ENCODE data around the gene ERBB4. TPM values are rescaled to one million over a fixed set of nuclear protein-coding genes. Genes with fewer than 3 reads are reported as not detected.

ERBB4 gene
- total RNA-seq, 1 experiment from 2014 or later = 40.6 TPM

DNA sequence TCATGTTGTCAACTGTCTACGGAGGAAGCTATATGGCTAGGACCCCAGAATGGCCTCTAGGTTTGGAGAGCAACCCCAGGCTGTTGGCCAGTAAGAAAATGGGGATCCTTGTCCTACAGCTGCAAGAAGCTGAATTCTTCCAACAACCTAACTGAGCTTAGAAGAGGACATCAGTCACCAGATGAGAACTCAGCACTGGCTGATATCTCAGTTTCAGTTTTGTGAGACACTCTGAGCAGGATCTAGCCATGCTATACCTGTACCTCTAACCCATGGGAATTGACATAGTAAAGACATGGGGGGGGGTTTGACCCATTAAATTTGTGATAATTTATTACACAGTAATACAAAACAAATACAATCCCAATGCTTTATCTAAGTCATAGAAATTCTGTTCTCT is 312.5 kb downstream of the ERBB4 start:
- H3K27me3 ChIP-seq (replicated peaks; ENCODE audit: insufficient read depth, low read depth, low read length, poor library complexity) = no peaks in the 10 kb centered on the region
- no peak for DNase-seq (ENCODE audit: low spot score)
- intact Hi-C loops (cut with micrococcal nuclease; ENCODE audit: unreplicated experiment) = loop anchor here (5.0 kb wide), 1 partner anchor 311 kb away; the partner anchor contains the start of gene ERBB4
- POLR2A ChIA-PET (ENCODE audit: low non-redundant PET) = interaction anchor here (0.6 kb wide), 1 partner anchor 363 kb away, joined by 10 read pairs; no protein-coding TSS in a partner anchor
- CTCF ChIA-PET = no interaction called here
- H3K4me3 ChIP-seq (ENCODE audit: low read depth, low read length, poor library complexity, severe bottlenecking) = no peak overlapping the region
- no TSS peak for BruUV-seq (replicated peaks)
- H3K9me3 ChIP-seq (ENCODE audit: low read depth, low read length, poor library complexity, severe bottlenecking) = no peaks in the 10 kb centered on the region
- peaks cover 55% of the 10 kb centered on the region for H3K4me1 ChIP-seq (ENCODE audit: insufficient read depth, low read length, poor library complexity, severe bottlenecking)
- H3K27ac ChIP-seq (ENCODE audit: low read depth, low read length, poor library complexity, severe bottlenecking) = peak overlapping the region; percentile 21
- TF ChIP-seq EZH2 (IDR thresholded peaks at IDR 0.05; ENCODE audit: borderline replicate concordance, low read depth, low read length, poor library complexity, severe bottlenecking) (no peak), CTCF (conservative IDR thresholded peaks at IDR 0.05; ENCODE audit: low read depth, low read length) (no peak)
- no peaks in the 10 kb centered on the region for H3K36me3 ChIP-seq (ENCODE audit: insufficient read depth, low read length, poor library complexity, severe bottlenecking)

DNA sequence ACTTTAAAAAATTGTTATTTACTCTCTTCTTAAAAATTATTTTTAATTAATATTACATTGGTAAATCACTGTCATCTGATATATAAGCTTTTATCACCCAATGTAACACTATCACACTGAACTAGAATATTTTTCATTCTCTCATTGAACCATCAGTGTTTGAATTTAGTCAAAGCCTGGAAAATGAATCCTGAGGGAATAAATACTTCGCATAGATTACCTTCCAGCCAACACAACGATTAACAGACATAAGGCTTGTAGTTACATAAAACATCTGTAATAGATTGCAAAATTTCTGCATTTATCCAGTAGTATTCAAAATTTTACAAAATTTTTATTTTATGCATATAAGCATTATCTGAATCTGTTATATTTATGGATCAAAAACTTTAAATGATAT is 314.9 kb downstream of the ERBB4 start:
- intact Hi-C loops (cut with micrococcal nuclease; ENCODE audit: unreplicated experiment) = no loop called here
- TF ChIP-seq EZH2 (IDR thresholded peaks at IDR 0.05; ENCODE audit: borderline replicate concordance, low read depth, low read length, poor library complexity, severe bottlenecking) = no peak
- no peak for TF ChIP-seq CTCF (conservative IDR thresholded peaks at IDR 0.05; ENCODE audit: low read depth, low read length)
- Histone ChIP-seq H3K27ac (ENCODE audit: low read depth, low read length, poor library complexity, severe bottlenecking) (no peak overlapping the region), H3K9me3 (ENCODE audit: low read depth, low read length, poor library complexity, severe bottlenecking) (no peaks in the 10 kb centered on the region), H3K4me1 (ENCODE audit: insufficient read depth, low read length, poor library complexity, severe bottlenecking) (peaks cover 42% of the 10 kb centered on the region), H3K36me3 (ENCODE audit: insufficient read depth, low read length, poor library complexity, severe bottlenecking) (no peaks in the 10 kb centered on the region), H3K4me3 (ENCODE audit: low read depth, low read length, poor library complexity, severe bottlenecking) (no peak overlapping the region), H3K27me3 (replicated peaks; ENCODE audit: insufficient read depth, low read depth, low read length, poor library complexity) (no peaks in the 10 kb centered on the region)
- CTCF ChIA-PET = no interaction called here
- POLR2A ChIA-PET (ENCODE audit: low non-redundant PET) = no interaction called here
- DNase-seq (ENCODE audit: low spot score) = no peak
- BruUV-seq (replicated peaks) = no TSS peak

GRCh38 chr2:212213191-212213590 is 325.4 kb downstream of the ERBB4 start:
- intact Hi-C loops (cut with micrococcal nuclease; ENCODE audit: unreplicated experiment) = no loop called here
- Histone ChIP-seq H3K36me3 (ENCODE audit: insufficient read depth, low read length, poor library complexity, severe bottlenecking) (no peaks in the 10 kb centered on the region), H3K27me3 (replicated peaks; ENCODE audit: insufficient read depth, low read depth, low read length, poor library complexity) (no peaks in the 10 kb centered on the region), H3K27ac (ENCODE audit: low read depth, low read length, poor library complexity, severe bottlenecking) (no peak overlapping the region), H3K4me1 (ENCODE audit: insufficient read depth, low read length, poor library complexity, severe bottlenecking) (peaks cover 11% of the 10 kb centered on the region), H3K4me3 (ENCODE audit: low read depth, low read length, poor library complexity, severe bottlenecking) (no peak overlapping the region), H3K9me3 (ENCODE audit: low read depth, low read length, poor library complexity, severe bottlenecking) (no peaks in the 10 kb centered on the region)
- ChIA-PET POLR2A (ENCODE audit: low non-redundant PET) (no interaction called here), CTCF (no interaction called here)
- no TSS peak for BruUV-seq (replicated peaks)
- DNase-seq (ENCODE audit: low spot score) = no peak
- TF ChIP-seq CTCF (conservative IDR thresholded peaks at IDR 0.05; ENCODE audit: low read depth, low read length) = no peak
- TF ChIP-seq EZH2 (IDR thresholded peaks at IDR 0.05; ENCODE audit: borderline replicate concordance, low read depth, low read length, poor library complexity, severe bottlenecking) = no peak
